Prostate gland (tissue), 2 donors: ENCODE results near the gene ARHGAP18.

Experiments used
- POLR2A ChIP-seq: fragments of 450-650 bp; IDR thresholded peaks from one replicate; pipeline ENCODE4 v1.6.1; 2016; ENCODE audit warnings: antibody characterized with exemption, mild to moderate bottlenecking
- POLR2AphosphoS5 ChIP-seq: sonication (generic); formaldehyde crosslinking; IDR thresholded peaks from one replicate; pipeline ENCODE4 v1.6.1; 2017; ENCODE audit warnings: antibody characterized with exemption
- TF ChIP-seq, protein P1 (sequence below), 4 experiments: fragments of 200-600 bp in 2 of 4; fragments of 450-650 bp in 2 of 4; sonication (generic) in 2 of 4; IDR thresholded peaks; 1 replicate in 3 of 4; 2 replicates in 1 of 4; pipeline ENCODE4 v1.5.1; 2016 to 2019; ENCODE audit warnings: antibody characterized with exemption in 4 of 4, mild to moderate bottlenecking in 2 of 4, moderate library complexity in 2 of 4

DNA sequence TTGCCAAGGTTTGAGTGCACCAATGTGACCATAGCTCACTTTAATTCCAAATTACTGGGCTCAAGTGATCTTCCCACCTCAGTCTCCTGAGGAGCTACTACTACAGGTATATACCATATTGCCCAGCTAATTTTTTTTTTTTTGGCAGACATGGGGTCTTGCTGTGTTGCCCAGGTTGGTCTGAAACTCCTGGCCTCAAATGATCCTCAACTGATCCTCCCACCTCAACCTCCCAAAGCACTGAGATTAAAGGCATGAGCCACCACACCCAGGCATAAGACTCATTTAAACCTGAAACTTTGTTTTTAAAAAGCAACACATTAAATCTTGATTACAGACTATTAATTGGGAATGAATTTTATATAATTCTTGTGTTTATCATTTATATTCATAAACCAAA is 67.7 kb downstream of the ARHGAP18 start:
- TF ChIP-seq, protein P1, sequence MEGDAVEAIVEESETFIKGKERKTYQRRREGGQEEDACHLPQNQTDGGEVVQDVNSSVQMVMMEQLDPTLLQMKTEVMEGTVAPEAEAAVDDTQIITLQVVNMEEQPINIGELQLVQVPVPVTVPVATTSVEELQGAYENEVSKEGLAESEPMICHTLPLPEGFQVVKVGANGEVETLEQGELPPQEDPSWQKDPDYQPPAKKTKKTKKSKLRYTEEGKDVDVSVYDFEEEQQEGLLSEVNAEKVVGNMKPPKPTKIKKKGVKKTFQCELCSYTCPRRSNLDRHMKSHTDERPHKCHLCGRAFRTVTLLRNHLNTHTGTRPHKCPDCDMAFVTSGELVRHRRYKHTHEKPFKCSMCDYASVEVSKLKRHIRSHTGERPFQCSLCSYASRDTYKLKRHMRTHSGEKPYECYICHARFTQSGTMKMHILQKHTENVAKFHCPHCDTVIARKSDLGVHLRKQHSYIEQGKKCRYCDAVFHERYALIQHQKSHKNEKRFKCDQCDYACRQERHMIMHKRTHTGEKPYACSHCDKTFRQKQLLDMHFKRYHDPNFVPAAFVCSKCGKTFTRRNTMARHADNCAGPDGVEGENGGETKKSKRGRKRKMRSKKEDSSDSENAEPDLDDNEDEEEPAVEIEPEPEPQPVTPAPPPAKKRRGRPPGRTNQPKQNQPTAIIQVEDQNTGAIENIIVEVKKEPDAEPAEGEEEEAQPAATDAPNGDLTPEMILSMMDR (IDR thresholded peaks at IDR 0.05): no peak
- TF ChIP-seq POLR2A (no peak), POLR2AphosphoS5 (no peak)
